ENCODE measurements around the gene GAS2L2. TPM values are rescaled to one million over a fixed set of nuclear protein-coding genes. Genes with fewer than 3 reads are reported as not detected.
A peak's percentile ranks its signal among the peaks of the same experiment; 100 is the strongest.

Gene GAS2L2
- total RNA-seq = not detected

DNA sequence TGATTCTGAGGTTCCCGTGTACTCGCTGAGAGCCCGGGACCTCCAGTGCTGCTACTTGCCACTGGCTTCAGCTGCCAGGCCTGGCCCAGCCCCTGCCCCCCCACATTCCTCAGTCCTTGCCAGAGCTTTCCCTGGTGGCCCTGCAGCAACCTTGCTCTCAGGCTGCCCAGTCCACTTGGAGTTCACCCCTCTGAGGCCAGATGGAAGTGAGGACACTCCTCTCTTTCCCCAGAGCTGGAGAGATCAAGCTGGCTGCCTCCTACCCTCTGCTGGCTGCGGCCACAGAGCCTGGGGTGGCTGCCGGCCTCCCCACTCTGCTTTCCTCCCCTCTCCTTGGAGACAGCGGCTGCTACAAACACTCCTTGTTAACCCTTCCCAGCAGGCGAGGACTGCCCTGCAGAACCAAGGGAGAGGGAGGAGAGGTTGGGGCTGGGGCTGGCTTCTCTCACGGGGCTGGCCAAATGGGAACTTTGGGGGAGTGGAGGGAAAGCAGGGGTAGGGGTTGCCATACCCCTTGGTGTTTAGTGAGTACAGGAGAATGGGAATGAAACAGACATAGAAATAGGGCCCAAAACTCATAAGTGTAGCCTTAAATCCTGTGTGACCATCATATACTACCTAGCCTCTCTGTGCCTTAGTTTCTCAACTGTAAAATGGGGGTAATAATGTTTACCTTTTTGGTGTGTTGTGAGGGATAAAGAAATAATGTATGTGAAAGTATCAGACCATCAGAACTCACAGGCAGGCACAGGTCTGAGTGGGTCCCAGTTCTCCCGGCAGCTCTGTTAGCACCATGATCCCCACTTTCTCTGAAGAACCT, at the start of gene GAS2L2:
TSS of gene GAS2L2 (minus strand) at position 295 of the 820 bp plus-strand sequence. CDS start 389 bp downstream, outside the sequence.
- DNase-seq = no peak
- Histone ChIP-seq H3K4me1 (peaks cover 0 to 12% (median 2%) of the 10 kb centered on the region in 4 donors), H3K4me3 (no peak within 1 kb of the TSS), H3K27me3 (peaks cover 0 to 4% of the 10 kb centered on the region in 2 donors), H3K36me3 (no peaks in the 10 kb centered on the region), H3K27ac (no peak within 1 kb of the TSS), H3K9me3 (no peaks in the 10 kb centered on the region)
- TF ChIP-seq POLR2A (IDR thresholded peaks at IDR 0.05) (no peak), CTCF (IDR thresholded peaks at IDR 0.05) (no peak)

DNA sequence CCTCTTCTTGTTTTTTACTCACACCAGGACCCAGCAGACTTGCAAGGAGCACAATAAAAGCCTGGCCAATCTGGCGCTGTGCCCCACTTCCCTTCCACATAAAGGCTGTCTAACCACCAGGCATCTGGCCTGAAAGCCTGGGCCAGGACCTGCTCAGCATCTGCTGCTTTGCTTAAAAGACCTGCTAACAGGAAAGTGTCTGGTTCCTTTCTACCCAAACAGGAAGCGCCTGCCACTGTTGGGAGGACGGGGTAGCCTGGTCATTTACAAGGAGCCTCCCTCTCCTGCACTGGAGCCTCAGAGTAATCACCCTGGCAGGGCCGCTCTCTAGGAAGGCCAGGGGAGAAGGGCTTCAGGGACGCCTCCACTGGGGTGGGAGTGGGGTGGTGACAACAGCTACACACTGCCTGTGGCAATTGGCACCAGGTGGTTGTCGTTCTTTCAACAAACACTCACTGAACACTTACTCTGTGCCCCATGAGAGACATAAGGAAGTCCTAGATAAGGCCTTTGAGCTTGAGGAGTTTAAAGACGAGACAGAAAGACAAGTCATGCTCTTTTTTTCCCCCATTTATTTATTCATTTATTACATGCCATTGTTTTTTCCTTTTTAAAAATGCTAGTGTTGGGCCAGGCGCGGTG, 48.7 kb upstream of the GAS2L2 start:
- H3K36me3 ChIP-seq = no peaks in the 10 kb centered on the region
- H3K4me3 ChIP-seq = no peak overlapping the region
- peaks cover 0 to 25% (median 0%) of the 10 kb centered on the region in 4 donors for H3K4me1 ChIP-seq
- peak overlapping the region; percentile 17 to 55 (median 28) for H3K27ac ChIP-seq
- no peak for TF ChIP-seq POLR2A (IDR thresholded peaks at IDR 0.05)
- H3K9me3 ChIP-seq = no peaks in the 10 kb centered on the region
- no peaks in the 10 kb centered on the region for H3K27me3 ChIP-seq
- peak in 2 of 3 donors; percentile 47 to 74 for DNase-seq

- TF ChIP-seq POLR2A (IDR thresholded peaks at IDR 0.05) = no peak
- TF ChIP-seq CTCF (IDR thresholded peaks at IDR 0.05) = no peak
- DNase-seq = no peak
- H3K4me3 ChIP-seq = no peak overlapping the region
- no peak overlapping the region for H3K27ac ChIP-seq
- no peaks in the 10 kb centered on the region for H3K9me3 ChIP-seq
- peaks cover 0 to 25% (median 4%) of the 10 kb centered on the region in 4 donors for H3K4me1 ChIP-seq
- H3K36me3 ChIP-seq = no peaks in the 10 kb centered on the region
- no peaks in the 10 kb centered on the region for H3K27me3 ChIP-seq
Observed at GRCh38 chr17:35799942-35800341, 46.9 kb upstream of the GAS2L2 start.

DNA sequence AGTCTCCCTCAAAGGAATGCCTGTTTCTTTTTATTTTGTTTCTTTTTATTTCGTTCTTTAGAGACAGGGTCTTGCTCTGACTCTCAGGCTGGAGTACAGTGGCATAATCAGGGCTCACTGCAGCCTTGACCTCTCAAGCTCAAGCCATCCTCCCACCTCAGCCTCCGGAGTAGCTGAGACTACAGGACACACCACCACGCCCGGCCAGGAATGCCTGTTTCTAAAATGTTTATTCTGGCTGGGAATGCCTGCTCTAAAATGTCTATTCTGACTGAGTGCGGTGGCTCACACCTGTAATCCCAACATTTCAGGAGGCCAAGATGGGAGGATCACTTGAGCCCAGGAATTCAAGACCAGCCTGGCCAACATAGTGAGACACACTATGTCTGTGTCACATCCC, 44.9 kb upstream of the GAS2L2 start:
- Histone ChIP-seq H3K27me3 (no peaks in the 10 kb centered on the region), H3K9me3 (no peaks in the 10 kb centered on the region), H3K27ac (no peak overlapping the region), H3K4me1 (peaks cover 0 to 28% (median 4%) of the 10 kb centered on the region in 4 donors), H3K36me3 (no peaks in the 10 kb centered on the region), H3K4me3 (no peak overlapping the region)
- no peak for DNase-seq
- TF ChIP-seq CTCF (IDR thresholded peaks at IDR 0.05) (no peak), POLR2A (IDR thresholded peaks at IDR 0.05) (no peak)

DNA sequence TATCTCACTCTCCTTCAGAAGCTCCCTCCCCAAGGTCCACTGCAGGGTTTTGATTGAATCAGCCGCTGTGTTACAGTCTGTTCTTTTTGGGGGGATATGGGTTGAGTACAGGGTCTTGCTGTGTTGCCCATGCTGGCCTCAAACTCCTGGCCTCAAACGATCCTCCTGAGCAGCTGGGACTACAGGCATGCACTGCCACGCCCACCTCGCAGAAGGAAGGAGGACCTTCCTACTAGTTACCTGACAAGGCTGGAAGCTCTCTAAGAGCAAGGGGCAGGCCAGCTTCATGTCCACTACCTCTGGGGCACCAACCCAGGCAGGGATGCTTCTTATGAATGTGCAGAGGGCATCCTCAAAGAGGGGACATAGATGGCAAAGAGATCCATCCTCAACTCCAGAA, 44.3 kb upstream of the GAS2L2 start:
- no peak for TF ChIP-seq CTCF (IDR thresholded peaks at IDR 0.05)
- Histone ChIP-seq H3K4me3 (no peak overlapping the region), H3K36me3 (no peaks in the 10 kb centered on the region), H3K9me3 (no peaks in the 10 kb centered on the region), H3K4me1 (peaks cover 0 to 28% (median 4%) of the 10 kb centered on the region in 4 donors), H3K27me3 (no peaks in the 10 kb centered on the region), H3K27ac (no peak overlapping the region)
- no peak for DNase-seq

DNA sequence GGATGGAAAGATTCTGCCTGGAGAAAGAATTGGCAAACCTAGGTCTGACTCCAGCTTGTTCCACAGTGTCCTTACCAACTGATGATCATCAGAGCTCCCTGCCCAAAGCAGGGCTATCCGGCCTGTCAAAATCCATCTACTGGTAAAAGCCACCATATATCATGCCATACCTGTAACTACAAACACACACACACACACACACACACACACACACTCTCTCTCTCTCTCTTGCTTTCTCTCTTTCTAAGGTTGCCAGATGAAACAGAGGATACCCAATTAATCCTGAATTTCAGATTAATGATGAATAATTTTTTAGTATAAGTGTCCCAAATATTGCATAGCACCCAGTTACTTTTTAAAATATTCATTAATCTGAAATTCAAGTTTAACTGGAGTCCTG, 43.9 kb upstream of the GAS2L2 start:
- DNase-seq = no peak
- Histone ChIP-seq H3K4me3 (no peak overlapping the region), H3K36me3 (no peaks in the 10 kb centered on the region), H3K27ac (no peak overlapping the region), H3K4me1 (peaks cover 0 to 25% (median 4%) of the 10 kb centered on the region in 4 donors), H3K27me3 (no peaks in the 10 kb centered on the region), H3K9me3 (no peaks in the 10 kb centered on the region)
- TF ChIP-seq POLR2A (IDR thresholded peaks at IDR 0.05) (no peak), CTCF (IDR thresholded peaks at IDR 0.05) (no peak)
